AG04449 (cell line): Measurements from ENCODE around the gene MAOB.
"Not testable (repeated sequence)": the region's sequence is repeated elsewhere in the genome, so short reads cannot be mapped to it uniquely, and the experiment has no call there.

ENCODE experiments used
- CTCF ChIA-PET: fragments of 350-600 bp; formaldehyde crosslinking; extraction: SDS; loops from one replicate; lab custom pipeline; 2021; ENCODE audit warnings: antibody characterized with exemption; lab: Yijun Ruan, JAX
- POLR2A ChIA-PET: fragments of 400-600, 350-600 bp; formaldehyde crosslinking; extraction: SDS; loops from one replicate; lab custom pipeline; 2020; ENCODE audit warnings: antibody characterized with exemption, inconsistent platforms; lab: Yijun Ruan, JAX
- DNase-seq: peaks from one replicate; pipeline ENCODE4 v3.0.0-alpha.2; 2010; ENCODE audit warnings: low read depth, low spot score
- H3K4me3 ChIP-seq: 2 replicates; pipeline ENCODE4 v1.5.1; 2011; ENCODE audit warnings: low read depth, mild to moderate bottlenecking, control low read depth, low read length
- CTCF ChIP-seq: IDR thresholded peaks from one replicate; pipeline ENCODE4 v1.5.1; 2011; ENCODE audit warnings: mild to moderate bottlenecking, moderate library complexity, low read length, control low read depth, inconsistent platforms; ENCODE audit not compliant: insufficient read depth; ENCODE audit errors: missing control alignments

MAOB gene

GRCh38 chrX:43731086-43731485, 151.2 kb downstream of the MAOB start:
- no peak overlapping the region for H3K4me3 ChIP-seq
- no peak for TF ChIP-seq CTCF
- ChIA-PET CTCF (no interaction called here), POLR2A (no interaction called here)
- no peak for DNase-seq

GRCh38 chrX:43728966-43729365, 153.3 kb downstream of the MAOB start:
- ChIA-PET POLR2A (no interaction called here), CTCF (no interaction called here)
- no peak overlapping the region for H3K4me3 ChIP-seq
- no peak for DNase-seq
- TF ChIP-seq CTCF, result no peak

- TF ChIP-seq CTCF, result no peak
- DNase-seq, result no peak
- H3K4me3 ChIP-seq, result no peak overlapping the region
- ChIA-PET CTCF (no interaction called here), POLR2A (no interaction called here)
These were observed 154.2 kb downstream of the MAOB start for GRCh38 chrX:43728002-43728401.

- CTCF ChIA-PET, POLR2A ChIA-PET, DNase-seq, H3K4me3 ChIP-seq: not testable (repeated sequence)
These were observed 155.0 kb downstream of the MAOB start for GRCh38 chrX:43727254-43727653.

DNA sequence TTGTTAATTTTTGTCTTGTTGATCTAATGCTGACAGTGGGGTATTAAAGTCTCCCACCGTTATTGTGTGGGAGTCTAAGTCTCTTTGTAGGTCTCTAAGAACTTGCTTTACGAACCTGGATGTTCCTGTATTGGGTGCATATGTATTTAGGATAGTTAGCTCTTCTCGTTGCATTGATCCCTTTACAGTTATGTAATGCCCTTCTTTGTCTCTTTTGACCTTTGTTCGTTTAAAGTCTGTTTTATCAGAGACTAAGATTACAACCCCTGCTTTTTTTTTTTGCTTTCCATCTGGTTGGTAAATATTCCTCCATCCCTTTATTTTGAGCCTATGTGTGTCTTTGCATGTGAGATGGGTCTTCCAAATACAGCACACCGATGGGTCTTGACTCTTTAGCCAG, 157.0 kb downstream of the MAOB start:
- H3K4me3 ChIP-seq, POLR2A ChIA-PET, DNase-seq, CTCF ChIA-PET: not testable (repeated sequence)

- POLR2A ChIA-PET, result no interaction called here
- H3K4me3 ChIP-seq, result no peak overlapping the region
- CTCF ChIA-PET, result no interaction called here
- no peak for TF ChIP-seq CTCF
- no peak for DNase-seq
These were observed 161.3 kb downstream of the MAOB start for GRCh38 chrX:43720961-43721360.

- no peak for DNase-seq
- CTCF ChIA-PET, result no interaction called here
These were observed 162.2 kb downstream of the MAOB start for GRCh38 chrX:43720082-43720481.

More at GRCh38 chrX:43720082-43720481, 162.2 kb downstream of the MAOB start:
- POLR2A ChIA-PET, result no interaction called here
- no peak for TF ChIP-seq CTCF
- H3K4me3 ChIP-seq, result no peak overlapping the region
